GM21367 (cell line): ENCODE results near the gene BSPRY.
"Not testable (repeated sequence)": the region's sequence is repeated elsewhere in the genome, so short reads cannot be mapped to it uniquely, and the experiment has no call there.

Experiments
- ATAC-seq: cut with Tn5 transposase; IDR thresholded peaks from one replicate; pipeline ENCODE4 v1.9.1; 2021; ENCODE audit not compliant: unreplicated experiment

Gene BSPRY

DNA sequence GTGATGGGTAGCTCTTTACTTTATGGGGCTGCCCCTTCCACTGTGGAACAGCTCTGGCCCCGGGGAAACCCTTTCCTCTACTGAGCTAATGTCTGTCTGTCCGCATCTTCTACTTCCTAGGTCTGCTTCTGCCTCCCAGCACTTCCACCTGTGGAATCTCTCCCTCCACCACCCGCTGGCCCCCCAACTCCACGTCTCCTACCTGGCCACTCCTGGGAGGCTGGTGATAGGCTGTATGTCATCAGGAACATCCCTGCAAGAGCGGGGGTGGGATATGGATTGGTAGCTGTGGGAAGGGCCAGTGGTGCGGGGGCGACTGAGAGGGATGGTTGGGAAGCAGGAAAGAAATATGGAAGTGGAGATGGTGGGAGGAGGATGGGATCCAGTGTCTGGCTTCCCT is 42.6 kb downstream of the BSPRY start:
- ATAC-seq, result no peak

- ATAC-seq, result no peak
Measured at GRCh38 chr9:113393281-113393680, 43.9 kb downstream of the BSPRY start.

GRCh38 chr9:113395000-113395861 is 45.9 kb downstream of the BSPRY start:
- ATAC-seq, result no peak

GRCh38 chr9:113397203-113397631 is 47.9 kb downstream of the BSPRY start:
- ATAC-seq, result no peak

- ATAC-seq, result no peak
Measured at GRCh38 chr9:113398796-113399195, 49.5 kb downstream of the BSPRY start.

DNA sequence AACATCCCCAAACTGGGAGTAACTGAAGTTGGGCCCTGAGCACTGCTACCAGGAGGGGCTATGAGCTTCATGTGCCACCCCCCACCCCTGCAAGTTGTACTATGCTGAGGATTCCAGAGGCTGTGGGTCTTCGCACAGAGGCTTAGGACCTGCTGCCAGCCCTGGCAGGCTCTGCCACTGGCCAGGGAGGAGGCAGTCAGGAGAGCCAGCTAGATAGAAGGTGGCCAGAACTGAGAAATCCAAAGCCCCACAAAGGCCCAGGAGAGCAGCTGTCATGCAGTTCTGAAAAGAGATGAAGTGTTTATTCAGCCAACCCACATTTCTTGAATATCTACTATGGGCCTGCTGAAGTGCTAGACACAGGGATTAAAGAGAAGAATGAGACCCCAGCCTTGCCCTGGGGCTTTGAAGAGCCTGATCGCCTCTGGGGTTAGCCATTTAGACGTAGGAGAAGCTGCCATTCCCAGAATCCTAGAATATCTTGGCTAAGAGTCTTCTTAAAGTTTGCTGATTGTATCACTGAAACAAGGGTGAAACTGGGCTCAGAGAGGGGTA is 50.4 kb downstream of the BSPRY start:
- no peak for ATAC-seq

DNA sequence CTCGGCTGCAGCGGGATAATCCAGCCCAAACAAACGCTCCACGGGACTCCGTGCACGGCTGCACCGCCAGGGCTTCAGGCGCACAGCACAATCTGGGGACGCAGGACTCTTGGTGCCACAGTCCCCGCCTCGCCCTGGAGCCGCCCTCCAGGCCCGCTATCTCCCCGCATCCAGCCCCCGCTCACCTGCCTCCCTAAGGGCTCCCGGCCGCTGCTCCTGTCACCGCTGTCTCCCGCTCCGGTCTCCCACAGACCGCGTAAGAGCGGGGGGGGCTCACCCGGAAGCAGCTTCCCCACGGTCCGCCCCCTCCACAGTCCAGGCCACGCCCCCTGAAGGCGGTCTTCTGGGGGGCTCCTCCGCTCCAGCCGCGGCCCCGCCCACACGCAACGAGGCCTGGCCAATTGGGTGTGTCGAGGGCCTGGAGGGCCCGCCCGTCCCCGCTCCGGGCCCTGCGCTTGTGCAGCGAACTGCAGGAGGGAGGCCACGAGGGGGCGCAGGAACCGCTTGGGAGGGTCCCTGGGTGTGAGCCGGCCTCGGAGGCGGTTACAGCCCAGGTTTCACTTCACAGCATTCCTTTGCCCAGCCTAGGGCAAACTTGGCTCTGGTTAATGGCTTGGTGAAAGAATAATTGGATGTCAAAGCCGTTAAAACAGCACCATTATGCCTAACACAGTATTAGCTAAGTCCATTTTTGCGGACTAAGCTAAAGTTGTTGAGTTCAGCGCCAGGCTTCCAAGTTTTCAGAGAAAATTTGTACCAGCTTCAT is 51.9 kb downstream of the BSPRY start, which contains the start of gene ALAD:
ALAD (minus strand) TSS at position 258 of the 766 bp plus-strand sequence. CDS start 7,725 bp downstream, outside the sequence.
- ATAC-seq, result peak; percentile 95

DNA sequence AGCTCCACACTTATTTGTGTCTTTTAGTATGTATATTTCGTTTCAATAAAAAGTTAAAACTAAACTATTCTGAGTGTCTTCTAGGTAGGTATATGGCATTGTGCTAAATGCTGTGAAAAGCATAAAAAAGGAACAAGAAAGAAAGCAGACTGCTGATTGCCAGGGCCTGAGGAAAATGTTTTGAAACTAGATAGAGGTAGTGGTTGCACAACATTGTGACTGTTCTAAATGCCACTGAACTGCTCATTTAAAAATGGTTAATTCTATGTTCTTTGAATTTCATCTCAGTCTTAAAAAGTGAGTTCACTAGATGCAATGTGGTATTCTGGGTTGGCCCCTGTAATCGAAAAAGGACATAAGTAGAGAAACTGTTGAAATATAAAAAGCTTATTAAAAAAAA is 54.3 kb downstream of the BSPRY start:
- ATAC-seq, result no peak

DNA sequence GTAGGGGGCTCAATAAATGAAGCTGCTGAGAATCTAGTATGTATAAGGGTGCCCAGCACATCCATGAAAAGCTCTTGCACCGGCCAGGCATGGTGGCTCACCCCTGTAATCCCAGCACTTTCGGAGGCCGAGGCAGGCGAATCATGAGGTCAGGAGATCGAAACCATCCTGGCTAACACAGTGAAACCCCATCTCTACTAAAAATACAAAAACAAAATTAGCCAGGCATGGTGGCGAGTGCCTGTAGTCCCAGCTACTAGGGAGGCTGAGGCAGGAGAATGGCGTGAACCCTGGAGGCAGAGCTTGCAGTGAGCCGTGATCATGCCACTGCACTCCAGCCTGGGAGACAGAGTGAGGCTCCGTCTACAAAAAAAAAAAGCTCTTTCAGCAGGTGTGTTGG is 57.0 kb downstream of the BSPRY start:
- ATAC-seq, result not testable (repeated sequence)

- ATAC-seq, result not testable (repeated sequence)
Measured at GRCh38 chr9:113406873-113407511, 57.7 kb downstream of the BSPRY start.

GRCh38 chr9:113409481-113409880 is 60.1 kb downstream of the BSPRY start:
- no peak for ATAC-seq

GRCh38 chr9:113409883-113410206 is 60.5 kb downstream of the BSPRY start:
- no peak for ATAC-seq

DNA sequence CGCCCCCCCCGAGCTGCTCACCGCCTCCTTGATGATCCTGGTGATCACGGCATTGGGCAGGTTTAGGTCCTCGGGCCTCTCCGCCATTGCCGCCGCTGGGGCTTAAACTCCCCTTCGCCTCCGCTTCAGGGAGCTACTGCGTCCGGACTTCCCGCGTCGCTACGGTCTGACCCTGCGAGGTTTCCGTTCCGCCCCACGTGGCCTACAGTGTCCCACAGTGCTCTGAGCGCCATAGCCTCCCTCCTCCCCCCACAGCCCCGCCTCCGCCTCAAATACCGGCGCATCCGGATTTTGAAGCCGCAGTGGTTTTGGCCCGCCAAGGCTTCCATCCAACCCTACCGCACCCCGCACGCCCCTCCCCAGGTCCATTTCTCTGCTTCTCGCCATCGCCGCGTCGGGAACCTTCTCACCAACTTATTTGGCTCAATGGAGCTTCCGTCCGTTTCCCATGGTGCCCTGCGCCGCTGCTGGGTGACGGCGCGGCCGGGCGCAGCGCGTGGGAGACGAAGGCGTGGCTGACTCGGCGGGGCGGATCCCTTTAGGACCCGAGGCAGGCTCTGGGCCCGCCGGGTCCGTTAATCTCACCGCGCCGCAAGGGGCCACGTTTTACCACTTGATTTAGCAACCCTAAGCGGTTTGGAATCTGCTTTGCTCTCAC is 61.0 kb downstream of the BSPRY start, which contains the start of the genes C9orf43 and POLE3:
C9orf43 (plus strand) TSS at position 541 of the 658 bp plus-strand sequence. CDS start 2,747 bp downstream, outside the sequence.
POLE3 (minus strand) TSS at position 469 of the 658 bp plus-strand sequence; CDS start at position 87, 382 bp downstream.
- peak; percentile 85 for ATAC-seq

GRCh38 chr9:113416149-113416721 is 66.9 kb downstream of the BSPRY start:
- ATAC-seq, result peak; percentile 97

DNA sequence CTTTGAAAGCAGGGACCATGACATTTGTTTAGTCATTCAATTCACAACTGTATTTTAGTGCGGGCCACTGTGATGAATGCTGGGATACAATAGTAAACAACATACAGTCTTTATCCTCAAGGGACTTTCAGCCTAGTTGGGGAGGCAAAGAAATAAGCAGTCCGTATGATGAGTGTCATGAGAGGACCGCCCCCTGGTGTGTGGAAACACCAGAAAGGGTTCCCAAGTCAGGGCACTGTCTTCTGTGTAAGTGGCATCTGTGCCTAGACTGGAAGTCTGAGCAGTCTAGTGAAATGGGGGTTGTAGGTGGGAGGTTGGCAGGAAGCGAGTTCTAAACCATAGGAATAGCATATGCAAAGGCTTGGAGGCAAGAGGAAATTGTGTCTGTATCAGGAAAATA is 68.0 kb downstream of the BSPRY start:
- no peak for ATAC-seq
